ENCODE measurements around the gene BTBD1. TPM values are rescaled to one million over a fixed set of nuclear protein-coding genes. Genes with fewer than 3 reads are reported as not detected.

BTBD1 gene
- total RNA-seq, 1 donor from 2014 or later: 51.4 TPM

DNA sequence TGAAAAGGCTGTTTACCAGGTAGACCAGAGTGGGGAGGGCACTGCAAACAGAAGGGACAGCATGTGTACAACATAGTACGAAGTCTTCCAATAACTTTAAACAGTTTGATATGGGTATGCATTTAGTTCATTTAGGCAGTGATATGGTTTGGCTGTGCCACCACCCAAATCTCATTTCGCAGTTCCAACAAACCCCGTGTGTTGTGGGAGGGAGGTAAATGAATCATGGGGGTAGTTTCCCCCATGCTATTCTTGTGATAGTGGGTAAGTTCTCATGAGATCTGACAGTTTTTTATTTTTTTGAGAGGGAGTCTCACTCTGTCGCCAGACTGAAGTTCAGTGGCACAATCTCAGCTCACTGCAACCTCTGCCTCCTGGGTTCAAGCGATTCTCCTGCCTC lies 88.6 kb downstream of the BTBD1 start:
- DNase-seq (ENCODE audit: low spot score): no peak
- Mint-ChIP-seq H3K27me3 (ENCODE audit: low read depth) (no peaks in the 10 kb centered on the region), H3K36me3 (ENCODE audit: low read depth) (peaks cover 2% of the 10 kb centered on the region), H3K27ac (ENCODE audit: unreplicated experiment) (no peak overlapping the region), H3K4me1 (ENCODE audit: low read depth) (no peaks in the 10 kb centered on the region), H3K4me3 (ENCODE audit: unreplicated experiment) (no peak overlapping the region), H3K9me3 (ENCODE audit: low read depth) (no peaks in the 10 kb centered on the region)
- TF ChIP-seq, protein P1, sequence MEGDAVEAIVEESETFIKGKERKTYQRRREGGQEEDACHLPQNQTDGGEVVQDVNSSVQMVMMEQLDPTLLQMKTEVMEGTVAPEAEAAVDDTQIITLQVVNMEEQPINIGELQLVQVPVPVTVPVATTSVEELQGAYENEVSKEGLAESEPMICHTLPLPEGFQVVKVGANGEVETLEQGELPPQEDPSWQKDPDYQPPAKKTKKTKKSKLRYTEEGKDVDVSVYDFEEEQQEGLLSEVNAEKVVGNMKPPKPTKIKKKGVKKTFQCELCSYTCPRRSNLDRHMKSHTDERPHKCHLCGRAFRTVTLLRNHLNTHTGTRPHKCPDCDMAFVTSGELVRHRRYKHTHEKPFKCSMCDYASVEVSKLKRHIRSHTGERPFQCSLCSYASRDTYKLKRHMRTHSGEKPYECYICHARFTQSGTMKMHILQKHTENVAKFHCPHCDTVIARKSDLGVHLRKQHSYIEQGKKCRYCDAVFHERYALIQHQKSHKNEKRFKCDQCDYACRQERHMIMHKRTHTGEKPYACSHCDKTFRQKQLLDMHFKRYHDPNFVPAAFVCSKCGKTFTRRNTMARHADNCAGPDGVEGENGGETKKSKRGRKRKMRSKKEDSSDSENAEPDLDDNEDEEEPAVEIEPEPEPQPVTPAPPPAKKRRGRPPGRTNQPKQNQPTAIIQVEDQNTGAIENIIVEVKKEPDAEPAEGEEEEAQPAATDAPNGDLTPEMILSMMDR (IDR thresholded peaks at IDR 0.05): no peak

DNA sequence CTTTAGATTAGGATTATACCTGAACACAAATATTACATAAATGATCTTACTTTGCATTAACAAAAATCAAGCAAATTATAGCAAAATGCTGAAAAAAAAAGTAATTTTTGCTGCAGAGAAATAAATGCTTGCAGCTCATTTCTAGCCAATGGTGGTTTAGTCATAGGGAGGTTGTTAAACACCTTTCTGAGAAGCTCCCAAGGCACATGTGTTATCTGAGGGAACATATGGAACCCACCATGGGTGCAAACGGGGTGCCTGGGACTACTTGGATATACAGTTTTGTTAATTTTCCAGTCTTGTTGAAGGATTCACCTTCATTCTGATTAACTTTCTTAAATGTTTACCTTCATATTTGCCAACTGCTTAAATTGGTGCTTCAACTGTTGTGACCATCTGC lies 90.0 kb downstream of the BTBD1 start:
- Mint-ChIP-seq H3K4me1 (ENCODE audit: low read depth) (no peaks in the 10 kb centered on the region), H3K27me3 (ENCODE audit: low read depth) (no peaks in the 10 kb centered on the region), H3K36me3 (ENCODE audit: low read depth) (peaks cover 2% of the 10 kb centered on the region), H3K27ac (ENCODE audit: unreplicated experiment) (no peak overlapping the region), H3K4me3 (ENCODE audit: unreplicated experiment) (no peak overlapping the region), H3K9me3 (ENCODE audit: low read depth) (no peaks in the 10 kb centered on the region)
- TF ChIP-seq, protein P1 (IDR thresholded peaks at IDR 0.05): no peak
- DNase-seq (ENCODE audit: low spot score): no peak

DNA sequence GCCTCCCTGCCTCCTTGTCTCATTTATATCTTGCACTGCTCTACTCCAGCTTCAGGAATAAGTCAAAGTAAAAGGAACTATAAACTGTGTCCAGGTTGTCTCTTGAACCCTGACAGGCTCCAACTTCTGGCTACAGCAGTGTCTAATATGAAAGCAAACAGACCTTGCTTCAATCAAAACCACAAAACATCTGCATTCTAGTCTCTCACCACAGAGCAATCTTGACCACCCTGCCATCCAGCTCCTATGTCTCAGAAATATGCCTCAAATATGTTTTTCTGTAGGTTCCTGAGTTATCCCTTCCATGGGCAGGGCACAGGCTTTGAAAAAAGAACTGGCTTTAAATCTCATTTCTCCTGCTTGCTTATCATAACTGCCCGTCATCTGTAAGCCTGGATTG lies 94.1 kb downstream of the BTBD1 start:
- Mint-ChIP-seq H3K36me3 (ENCODE audit: low read depth) (no peaks in the 10 kb centered on the region), H3K27ac (ENCODE audit: unreplicated experiment) (no peak overlapping the region), H3K4me1 (ENCODE audit: low read depth) (peaks cover 9% of the 10 kb centered on the region), H3K27me3 (ENCODE audit: low read depth) (no peaks in the 10 kb centered on the region), H3K4me3 (ENCODE audit: unreplicated experiment) (no peak overlapping the region), H3K9me3 (ENCODE audit: low read depth) (no peaks in the 10 kb centered on the region)
- no peak for DNase-seq (ENCODE audit: low spot score)
- TF ChIP-seq, protein P1 (IDR thresholded peaks at IDR 0.05): no peak

DNA sequence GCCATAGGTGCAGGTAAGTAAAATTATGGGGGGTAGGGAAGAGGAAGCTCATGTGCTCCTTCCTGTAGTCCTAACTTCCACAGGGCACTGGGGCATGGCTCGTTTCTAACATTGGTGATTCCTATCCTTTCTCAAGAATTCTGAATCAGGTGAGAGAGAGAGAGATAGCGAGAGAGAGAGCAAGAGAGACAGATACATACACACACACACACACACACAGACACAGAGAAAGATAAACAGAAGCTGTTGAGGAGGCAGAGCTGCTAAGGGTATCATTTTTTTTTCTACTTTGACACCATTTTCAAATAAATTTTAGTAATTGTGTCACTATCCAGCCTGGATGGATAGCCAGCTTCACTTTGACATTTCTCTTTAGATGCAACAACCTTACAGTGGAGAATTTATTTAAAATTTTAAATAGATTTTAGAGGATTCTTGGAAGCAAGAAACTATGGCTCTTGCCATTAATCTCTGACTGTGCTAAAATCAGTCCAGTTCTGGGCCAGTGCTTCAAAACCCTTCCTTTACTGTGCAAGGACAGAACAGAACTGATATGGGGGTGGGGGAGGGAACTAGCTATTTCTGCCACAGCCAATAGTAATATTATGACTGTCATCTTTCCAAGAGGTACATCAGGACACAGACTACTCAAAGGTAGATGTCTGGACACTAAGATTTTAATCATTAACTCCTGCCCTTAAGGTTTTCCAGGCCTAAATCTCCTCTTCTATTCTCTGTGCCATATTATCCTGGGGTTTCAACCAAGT lies 95.7 kb downstream of the BTBD1 start:
- no peaks in the 10 kb centered on the region for H3K27me3 Mint-ChIP-seq (ENCODE audit: low read depth)
- H3K4me3 Mint-ChIP-seq (ENCODE audit: unreplicated experiment): no peak overlapping the region
- DNase-seq (ENCODE audit: low spot score): no peak
- H3K9me3 Mint-ChIP-seq (ENCODE audit: low read depth): no peaks in the 10 kb centered on the region
- TF ChIP-seq, protein P1 (IDR thresholded peaks at IDR 0.05): no peak
- no peak overlapping the region for H3K27ac Mint-ChIP-seq (ENCODE audit: unreplicated experiment)
- no peaks in the 10 kb centered on the region for H3K36me3 Mint-ChIP-seq (ENCODE audit: low read depth)
- peaks cover 9% of the 10 kb centered on the region for H3K4me1 Mint-ChIP-seq (ENCODE audit: low read depth)

DNA sequence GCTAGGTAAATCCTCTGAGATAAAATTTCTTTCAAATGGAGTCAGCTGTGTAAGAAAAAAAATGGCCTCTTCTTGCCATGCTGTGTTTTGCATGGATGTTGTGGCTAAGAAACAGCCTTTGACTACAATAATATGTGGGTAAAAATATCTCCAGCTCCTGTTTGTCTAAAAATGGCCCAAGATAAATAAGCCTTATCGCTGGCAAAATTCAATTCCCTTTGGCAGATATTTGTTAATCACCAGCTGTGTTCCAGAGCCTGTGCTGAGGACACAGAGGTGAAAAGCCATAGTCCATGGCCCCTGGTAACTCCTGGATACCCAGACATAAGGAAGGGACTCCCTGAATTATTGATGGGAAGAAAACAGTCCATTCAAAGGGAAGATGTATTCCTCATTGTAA lies 96.4 kb downstream of the BTBD1 start:
- no peak overlapping the region for H3K27ac Mint-ChIP-seq (ENCODE audit: unreplicated experiment)
- peaks cover 9% of the 10 kb centered on the region for H3K4me1 Mint-ChIP-seq (ENCODE audit: low read depth)
- H3K9me3 Mint-ChIP-seq (ENCODE audit: low read depth): no peaks in the 10 kb centered on the region
- DNase-seq (ENCODE audit: low spot score): no peak
- no peak overlapping the region for H3K4me3 Mint-ChIP-seq (ENCODE audit: unreplicated experiment)
- TF ChIP-seq, protein P1 (IDR thresholded peaks at IDR 0.05): no peak
- H3K27me3 Mint-ChIP-seq (ENCODE audit: low read depth): no peaks in the 10 kb centered on the region
- H3K36me3 Mint-ChIP-seq (ENCODE audit: low read depth): no peaks in the 10 kb centered on the region

All from chondrocyte (in vitro differentiated cells).